ENCODE data around the gene NAB1.

The NAB1 gene

GRCh38 chr2:190649798-190650390, 1.0 kb downstream of the NAB1 start:
- peak; percentile 15 for FAIRE-seq
- TF ChIP-seq POLR2A (IDR thresholded peaks at IDR 0.05; ENCODE audit: low read depth, low read length): no peak
- no peak for DNase-seq (ENCODE audit: insufficient read length, low spot score)

GRCh38 chr2:190651413-190651812, 2.5 kb downstream of the NAB1 start:
- DNase-seq (ENCODE audit: insufficient read length, low spot score) (no peak), FAIRE-seq (no peak)
- no peak for TF ChIP-seq POLR2A (IDR thresholded peaks at IDR 0.05; ENCODE audit: low read depth, low read length)

- FAIRE-seq (peak; percentile 30), DNase-seq (ENCODE audit: insufficient read length, low spot score) (no peak)
- no peak for TF ChIP-seq POLR2A (IDR thresholded peaks at IDR 0.05; ENCODE audit: low read depth, low read length)
Measured at GRCh38 chr2:190653231-190653630, 4.3 kb downstream of the NAB1 start.

- TF ChIP-seq POLR2A (IDR thresholded peaks at IDR 0.05; ENCODE audit: low read depth, low read length): no peak
- no peak for DNase-seq (ENCODE audit: insufficient read length, low spot score)
- FAIRE-seq: no peak
Measured at GRCh38 chr2:190653931-190654330, 5.0 kb downstream of the NAB1 start.

GRCh38 chr2:190655113-190655512, 6.2 kb downstream of the NAB1 start:
- peak; percentile 38 for FAIRE-seq
- no peak for TF ChIP-seq POLR2A (IDR thresholded peaks at IDR 0.05; ENCODE audit: low read depth, low read length)
- DNase-seq (ENCODE audit: insufficient read length, low spot score): no peak

GRCh38 chr2:190655570-190655969, 6.7 kb downstream of the NAB1 start:
- TF ChIP-seq POLR2A (IDR thresholded peaks at IDR 0.05; ENCODE audit: low read depth, low read length): no peak
- DNase-seq (ENCODE audit: insufficient read length, low spot score) (no peak), FAIRE-seq (no peak)

- TF ChIP-seq POLR2A (IDR thresholded peaks at IDR 0.05; ENCODE audit: low read depth, low read length): no peak
- no peak for FAIRE-seq
- DNase-seq (ENCODE audit: insufficient read length, low spot score): no peak
Measured at GRCh38 chr2:190656301-190656700, 7.4 kb downstream of the NAB1 start.

GRCh38 chr2:190657474-190658255, 8.8 kb downstream of the NAB1 start:
- TF ChIP-seq POLR2A (IDR thresholded peaks at IDR 0.05; ENCODE audit: low read depth, low read length): no peak
- FAIRE-seq (peak; percentile 66), DNase-seq (ENCODE audit: insufficient read length, low spot score) (no peak)

GRCh38 chr2:190659553-190659952, 10.7 kb downstream of the NAB1 start:
- FAIRE-seq (no peak), DNase-seq (ENCODE audit: insufficient read length, low spot score) (no peak)
- TF ChIP-seq POLR2A (IDR thresholded peaks at IDR 0.05; ENCODE audit: low read depth, low read length): no peak

GRCh38 chr2:190662754-190663153, 13.9 kb downstream of the NAB1 start:
- peak; percentile 58 for FAIRE-seq
- DNase-seq (ENCODE audit: insufficient read length, low spot score): no peak
- no peak for TF ChIP-seq POLR2A (IDR thresholded peaks at IDR 0.05; ENCODE audit: low read depth, low read length)

GRCh38 chr2:190663348-190663747, 14.5 kb downstream of the NAB1 start:
- TF ChIP-seq POLR2A (IDR thresholded peaks at IDR 0.05; ENCODE audit: low read depth, low read length): no peak
- FAIRE-seq (no peak), DNase-seq (ENCODE audit: insufficient read length, low spot score) (no peak)

GRCh38 chr2:190663839-190664238, 15.0 kb downstream of the NAB1 start:
- DNase-seq (ENCODE audit: insufficient read length, low spot score): no peak
- no peak for TF ChIP-seq POLR2A (IDR thresholded peaks at IDR 0.05; ENCODE audit: low read depth, low read length)

GRCh38 chr2:190664240-190664639, 15.4 kb downstream of the NAB1 start:
- DNase-seq (ENCODE audit: insufficient read length, low spot score): no peak
- no peak for TF ChIP-seq POLR2A (IDR thresholded peaks at IDR 0.05; ENCODE audit: low read depth, low read length)
- FAIRE-seq: peak; percentile 77

More at GRCh38 chr2:190663839-190664238, 15.0 kb downstream of the NAB1 start:
- peak; percentile 57 for FAIRE-seq

GRCh38 chr2:190666895-190667294, 18.0 kb downstream of the NAB1 start:
- TF ChIP-seq POLR2A (IDR thresholded peaks at IDR 0.05; ENCODE audit: low read depth, low read length): no peak
- peak; percentile 74 for FAIRE-seq
- no peak for DNase-seq (ENCODE audit: insufficient read length, low spot score)

- no peak for DNase-seq (ENCODE audit: insufficient read length, low spot score)
- peak; percentile 57 for FAIRE-seq
- no peak for TF ChIP-seq POLR2A (IDR thresholded peaks at IDR 0.05; ENCODE audit: low read depth, low read length)
Measured at GRCh38 chr2:190668892-190669291, 20.0 kb downstream of the NAB1 start.
